Activated T-cell treated with anti-CD3 and anti-CD28 coated beads, Interleukin-2, amount 50 U/mL, for 72 hours (primary cell): ENCODE data around the gene HOXA13. TPM values are rescaled to one million over a fixed set of nuclear protein-coding genes. Genes with fewer than 3 reads are reported as not detected.

Experiments used
- ATAC-seq, 2 donors: fragments of 150-1000 bp; cut with Tn5 transposase; replicated peaks in 1 of 2; 2 replicates each; pipeline ENCODE4 v1.10.0; 2021; ENCODE audit warnings: moderate library complexity in 2 of 2, mild to moderate bottlenecking in 1 of 2
- DNase-seq, 2 donors: peaks; one replicate each; pipeline ENCODE4 v3.0.0; 2021 to 2022; ENCODE audit warnings: mixed read lengths in 1 of 2
- H3K27ac Mint-ChIP-seq: one replicate; pipeline ENCODE4 v1.8.0; 2022; ENCODE audit warnings: mild to moderate bottlenecking, moderate library complexity, mixed read lengths
- H3K27me3 Mint-ChIP-seq: one replicate; pipeline ENCODE4 v1.8.0; 2022; ENCODE audit warnings: low read depth, mixed read lengths
- H3K36me3 Mint-ChIP-seq, 2 donors: one replicate each; pipeline ENCODE4 v1.8.0; 2022; ENCODE audit warnings: mixed read lengths in 2 of 2, mild to moderate bottlenecking in 1 of 2; ENCODE audit not compliant: insufficient read depth in 2 of 2
- H3K4me1 Mint-ChIP-seq: one replicate; pipeline ENCODE4 v1.8.0; 2022; ENCODE audit warnings: low read depth, mixed read lengths
- H3K4me3 Mint-ChIP-seq, 2 donors: one replicate each; pipeline ENCODE4 v1.8.0; 2022; ENCODE audit warnings: mild to moderate bottlenecking in 2 of 2, mixed read lengths in 2 of 2, moderate library complexity in 2 of 2
- H3K9me3 Mint-ChIP-seq, 2 donors: one replicate each; pipeline ENCODE4 v1.8.0; 2022; ENCODE audit warnings: mixed read lengths in 2 of 2
- total RNA-seq, 2 donors: library from RNA; stranded (reverse); gene quantifications; one replicate each; pipeline ENCODE4 v1.2.3, GENCODE V29; 2022

The HOXA13 gene
- total RNA-seq, 2 donors from 2014 or later, result not detected

DNA sequence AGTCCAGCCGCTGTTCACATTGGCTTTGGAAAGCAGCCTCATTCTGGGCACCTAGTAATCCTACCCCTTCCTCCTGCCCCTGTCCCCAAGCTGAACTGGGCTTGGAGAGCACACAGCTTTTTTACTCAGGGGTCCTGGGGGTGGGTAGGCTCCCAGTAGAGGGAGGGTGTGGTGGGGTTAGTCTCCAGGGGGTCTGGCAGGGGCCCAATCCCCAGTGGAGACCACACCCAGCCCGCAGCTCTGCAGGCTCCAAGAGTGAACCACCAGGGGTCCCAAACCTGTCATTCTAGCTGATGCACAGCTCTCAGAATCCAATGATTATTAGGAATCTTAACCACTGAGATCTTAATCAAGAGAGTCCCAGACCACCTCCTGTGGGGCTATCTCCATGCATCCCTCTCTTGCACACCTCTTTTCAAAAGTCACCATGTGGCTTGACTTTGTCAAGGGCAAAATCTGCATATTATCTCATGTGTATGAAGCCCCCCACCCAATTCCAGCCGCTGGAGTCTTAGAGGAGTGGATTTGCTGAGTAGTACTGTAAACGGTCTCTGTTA, 17.5 kb downstream of the HOXA13 start:
- H3K36me3 Mint-ChIP-seq, result no peaks in the 10 kb centered on the region
- no peak overlapping the region for H3K4me3 Mint-ChIP-seq
- no peaks in the 10 kb centered on the region for H3K9me3 Mint-ChIP-seq
- peaks cover 31% of the 10 kb centered on the region for H3K4me1 Mint-ChIP-seq
- H3K27ac Mint-ChIP-seq, result no peak overlapping the region
- peaks cover 77% of the 10 kb centered on the region for H3K27me3 Mint-ChIP-seq
- ATAC-seq, result no peak
- DNase-seq, result no peak

DNA sequence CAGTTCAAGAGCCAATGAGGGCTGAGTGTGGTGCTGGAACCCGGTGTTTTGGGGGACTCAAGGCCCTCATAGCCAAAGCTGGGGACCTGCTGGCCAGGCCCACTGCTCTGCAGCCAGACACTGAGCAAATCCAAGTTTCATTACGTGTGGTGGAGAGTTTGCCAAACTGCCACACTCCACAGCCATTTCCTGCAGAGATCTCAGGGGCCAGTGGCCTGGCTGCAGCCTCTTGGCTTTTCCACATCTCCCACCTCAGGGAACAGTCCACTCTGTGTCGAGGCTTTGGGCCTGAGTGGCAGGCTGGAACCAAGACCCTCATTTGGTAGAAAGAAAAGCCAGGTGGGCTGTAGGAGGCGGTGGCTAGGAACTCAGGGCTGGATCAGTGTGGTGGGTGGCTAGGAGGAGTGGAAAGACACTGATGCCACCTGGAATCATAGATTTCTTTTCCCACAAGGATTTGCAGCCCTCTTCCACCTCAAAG, 18.1 kb downstream of the HOXA13 start:
- Mint-ChIP-seq H3K4me3 (no peak overlapping the region), H3K27ac (no peak overlapping the region), H3K4me1 (peaks cover 30% of the 10 kb centered on the region), H3K9me3 (no peaks in the 10 kb centered on the region), H3K27me3 (peaks cover 73% of the 10 kb centered on the region), H3K36me3 (no peaks in the 10 kb centered on the region)
- peak in 1 of 2 donors; percentile 0 for DNase-seq
- no peak for ATAC-seq

DNA sequence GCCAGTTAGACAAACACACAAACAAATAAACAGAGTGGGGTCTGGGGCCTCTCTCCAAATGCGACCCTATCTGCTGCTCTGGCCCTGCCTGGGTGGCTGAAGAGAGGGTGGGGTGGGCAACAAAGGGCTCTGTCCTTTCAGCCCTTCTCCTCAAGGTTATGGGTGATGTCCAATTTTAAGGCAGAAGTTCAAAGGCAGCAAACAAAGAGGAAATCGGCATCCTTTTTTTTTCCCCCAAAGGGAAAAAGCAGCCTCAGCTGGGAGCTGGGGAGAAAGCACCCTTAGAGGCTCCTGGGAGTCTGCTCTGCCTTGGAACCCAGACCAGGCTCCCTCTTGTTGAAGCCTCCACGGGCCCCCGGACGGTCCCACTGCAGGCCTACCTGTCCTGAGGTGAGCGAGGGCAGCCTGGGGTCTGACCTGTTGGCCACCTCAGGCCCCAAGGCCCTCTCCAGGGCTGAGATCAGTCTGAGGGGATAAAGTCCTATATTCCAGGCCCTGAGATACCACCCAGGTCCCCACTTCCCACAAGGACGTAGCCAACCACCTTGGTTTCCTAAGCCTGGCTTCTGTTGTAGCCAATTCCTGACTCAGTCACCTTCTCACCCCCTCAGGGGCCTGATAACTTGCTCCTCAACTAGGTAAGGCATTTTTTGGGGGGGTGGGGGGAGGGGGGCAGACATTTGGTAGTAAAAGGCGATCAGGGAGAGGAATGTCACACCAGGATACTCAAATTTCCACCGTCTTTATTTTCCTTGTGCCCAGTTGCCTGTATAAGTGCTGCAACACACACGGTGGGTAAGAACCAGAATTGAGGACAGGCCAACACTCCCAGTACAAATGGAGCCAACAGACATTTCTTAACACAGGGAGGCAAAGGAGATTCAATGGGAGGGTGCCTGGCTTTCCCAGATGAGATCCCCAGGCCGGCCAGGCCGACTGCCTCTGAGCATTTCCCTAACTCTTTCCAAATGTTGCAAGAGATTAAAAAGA, 19.2 kb downstream of the HOXA13 start:
- ATAC-seq (no peak), DNase-seq (no peak)
- Mint-ChIP-seq H3K27me3 (peaks cover 66% of the 10 kb centered on the region), H3K36me3 (no peaks in the 10 kb centered on the region), H3K9me3 (no peaks in the 10 kb centered on the region), H3K27ac (no peak overlapping the region), H3K4me3 (no peak overlapping the region), H3K4me1 (peaks cover 23% of the 10 kb centered on the region)

DNA sequence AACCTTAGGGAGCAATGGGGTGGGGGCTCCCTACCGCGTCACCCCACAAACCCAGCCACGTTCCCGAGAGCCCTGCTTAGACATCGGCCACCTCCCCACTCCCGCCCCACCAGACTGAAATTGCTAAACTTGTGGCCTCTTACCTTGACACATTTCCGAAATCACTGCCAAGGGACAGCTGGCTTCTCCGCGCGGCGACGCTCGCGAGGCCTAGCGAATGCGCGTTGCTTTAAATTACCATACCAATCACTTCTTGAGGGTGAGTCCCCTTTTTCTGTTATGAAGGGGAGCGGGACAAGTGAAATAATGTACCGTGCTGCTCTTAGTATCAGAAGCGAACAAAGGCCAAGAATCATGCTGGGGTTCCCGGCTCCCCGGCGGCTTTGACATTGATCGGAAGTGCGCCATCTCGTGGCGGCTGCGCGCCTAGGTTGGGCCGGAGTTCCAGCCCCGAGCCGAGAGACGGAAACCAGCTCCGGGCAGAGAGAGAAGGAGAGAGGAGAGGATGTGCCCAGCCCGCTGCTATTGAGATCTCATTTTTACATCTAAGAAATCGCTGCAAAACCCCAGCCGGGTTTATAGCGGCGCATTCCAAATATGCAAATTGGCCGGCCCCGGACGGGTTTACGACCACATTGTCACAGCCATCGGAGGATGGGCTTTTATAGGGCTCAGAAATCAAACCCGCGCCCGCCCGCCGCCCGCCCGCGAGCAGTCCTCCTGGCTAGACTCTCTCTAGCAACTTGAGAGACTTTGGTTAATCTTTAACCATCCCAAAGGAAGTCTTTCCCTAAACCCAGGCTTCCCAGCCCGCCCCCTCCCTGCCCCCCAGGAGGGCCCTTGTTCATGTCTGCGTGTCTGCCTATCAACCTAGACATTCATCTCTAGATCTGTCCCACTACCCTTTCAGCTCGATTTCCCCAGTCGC, 20.1 kb downstream of the HOXA13 start:
- ATAC-seq, result peak; percentile 73
- Mint-ChIP-seq H3K4me3 (peak overlapping the region; percentile 12 to 67), H3K4me1 (peaks cover 13% of the 10 kb centered on the region)

DNA sequence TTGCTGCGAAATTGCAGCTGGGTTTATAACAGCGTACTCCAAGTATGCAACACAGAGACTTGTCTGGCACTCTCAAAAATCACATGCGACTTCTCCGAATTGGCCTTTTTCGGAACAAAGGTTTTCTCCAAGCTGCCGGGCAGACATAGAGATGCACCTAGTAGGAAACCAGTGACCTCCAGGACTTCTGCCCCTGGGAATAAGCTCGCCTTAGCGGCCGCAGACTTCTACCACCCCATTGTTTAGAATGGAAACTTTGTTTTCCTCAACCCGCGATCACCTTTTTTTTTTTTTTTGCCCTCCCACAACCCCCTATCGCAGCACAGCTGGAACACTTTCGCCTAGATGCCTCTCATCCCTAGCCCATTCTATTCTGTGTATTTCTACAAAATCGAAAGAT, 20.9 kb downstream of the HOXA13 start:
- DNase-seq, result no peak
- Mint-ChIP-seq H3K36me3 (no peaks in the 10 kb centered on the region), H3K27ac (no peak overlapping the region), H3K27me3 (peaks cover 69% of the 10 kb centered on the region), H3K4me3 (no peak overlapping the region), H3K4me1 (peaks cover 11% of the 10 kb centered on the region), H3K9me3 (no peaks in the 10 kb centered on the region)
- ATAC-seq, result no peak

More for the DNA sequence above, 20.1 kb downstream of the HOXA13 start:
- Mint-ChIP-seq H3K9me3 (no peaks in the 10 kb centered on the region), H3K27ac (no peak overlapping the region), H3K36me3 (no peaks in the 10 kb centered on the region), H3K27me3 (peaks cover 65% of the 10 kb centered on the region)
- DNase-seq, result peak; percentile 73 to 80

DNA sequence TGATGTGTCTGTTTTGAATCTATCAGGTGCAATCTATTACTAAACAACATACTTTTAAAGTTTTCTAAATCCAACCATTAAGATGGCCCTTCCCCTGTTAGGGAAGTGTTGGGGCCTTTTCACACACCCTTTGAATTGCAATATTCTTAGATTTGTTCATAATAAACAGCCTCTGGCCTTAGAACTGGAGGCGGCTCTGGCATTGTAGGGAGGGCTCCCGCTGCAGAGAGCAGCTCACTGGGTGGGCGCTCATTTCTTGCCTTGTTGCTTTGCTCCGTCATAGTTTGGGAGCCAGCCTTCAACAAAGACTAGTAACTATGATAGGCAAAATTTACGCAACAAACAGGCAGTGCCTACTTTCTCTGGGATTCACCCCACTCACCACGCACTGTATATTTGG, 21.5 kb downstream of the HOXA13 start:
- DNase-seq (no peak), ATAC-seq (no peak)
- H3K36me3 Mint-ChIP-seq, result no peaks in the 10 kb centered on the region
- no peaks in the 10 kb centered on the region for H3K9me3 Mint-ChIP-seq
- H3K4me3 Mint-ChIP-seq, result no peak overlapping the region
- no peak overlapping the region for H3K27ac Mint-ChIP-seq
- H3K4me1 Mint-ChIP-seq, result peaks cover 6% of the 10 kb centered on the region
- peaks cover 69% of the 10 kb centered on the region for H3K27me3 Mint-ChIP-seq

DNA sequence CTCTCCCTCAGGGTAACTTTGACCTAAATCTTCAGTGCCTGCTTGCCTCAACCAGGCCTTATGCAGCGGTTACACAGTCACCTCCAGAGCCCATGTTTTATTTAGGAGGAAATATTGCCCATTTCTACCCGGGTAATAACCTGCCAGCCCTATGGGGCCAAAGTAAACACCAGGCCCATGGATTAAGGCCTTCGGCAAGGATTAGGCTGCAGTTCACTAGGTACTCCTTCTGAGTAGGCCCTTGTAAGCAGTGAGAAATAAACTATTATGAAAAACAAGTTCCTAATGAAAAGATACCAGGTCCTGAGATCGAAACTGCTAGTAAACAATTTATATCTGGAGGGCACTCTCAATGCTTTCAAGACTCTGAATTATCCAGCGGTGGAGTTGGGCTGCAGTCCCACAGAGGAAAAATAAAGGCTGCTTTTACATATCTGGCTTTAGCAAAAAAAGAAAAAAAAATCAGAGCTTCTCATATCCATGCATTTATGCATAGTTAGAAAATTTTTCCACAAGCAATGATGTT, 22.0 kb downstream of the HOXA13 start:
- peaks cover 66% of the 10 kb centered on the region for H3K27me3 Mint-ChIP-seq
- H3K27ac Mint-ChIP-seq, result no peak overlapping the region
- H3K4me1 Mint-ChIP-seq, result peaks cover 6% of the 10 kb centered on the region
- H3K36me3 Mint-ChIP-seq, result no peaks in the 10 kb centered on the region
- ATAC-seq, result no peak
- no peak overlapping the region for H3K4me3 Mint-ChIP-seq
- DNase-seq, result no peak
- no peaks in the 10 kb centered on the region for H3K9me3 Mint-ChIP-seq

DNA sequence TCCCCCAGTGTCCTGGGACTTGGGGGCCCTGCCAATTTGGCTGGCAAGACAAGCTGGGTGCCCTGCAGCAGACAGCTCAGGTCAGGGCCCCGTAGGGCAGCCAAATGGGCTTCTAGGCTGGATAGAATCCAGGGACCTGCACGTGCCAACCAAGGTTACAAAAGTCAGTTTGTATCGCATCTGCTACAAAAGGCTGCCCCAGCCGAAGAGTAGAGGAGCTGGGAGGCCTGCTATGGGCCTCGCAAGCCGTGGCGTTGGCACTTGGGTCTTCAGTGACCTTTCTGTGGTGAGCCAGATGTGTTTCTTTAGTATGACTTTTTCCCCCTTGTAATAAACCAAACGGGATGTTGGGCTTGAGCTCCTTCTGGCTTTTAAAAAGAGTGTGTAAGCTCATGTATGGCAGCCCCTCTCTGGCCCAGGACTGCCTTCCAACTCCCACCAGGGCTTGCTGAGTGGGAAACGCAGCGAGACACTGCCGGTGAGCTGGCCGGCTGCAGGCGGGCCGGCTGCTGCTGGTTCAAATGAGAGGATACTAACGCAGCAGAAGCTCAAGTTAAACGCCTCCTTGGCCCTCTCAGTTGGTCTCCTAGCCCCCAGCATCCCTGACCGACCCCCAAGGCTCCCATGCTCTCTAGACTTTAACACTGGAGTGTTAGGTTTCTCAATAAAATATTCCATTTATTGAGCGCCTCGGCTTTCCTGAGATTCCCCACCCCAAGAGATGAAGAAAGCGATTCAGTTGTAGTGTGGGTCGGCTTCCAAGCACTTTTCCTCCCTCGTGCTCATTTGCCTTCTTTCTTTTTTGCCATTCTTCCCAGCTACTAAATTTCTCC, 22.7 kb downstream of the HOXA13 start:
- no peak for DNase-seq

DNA sequence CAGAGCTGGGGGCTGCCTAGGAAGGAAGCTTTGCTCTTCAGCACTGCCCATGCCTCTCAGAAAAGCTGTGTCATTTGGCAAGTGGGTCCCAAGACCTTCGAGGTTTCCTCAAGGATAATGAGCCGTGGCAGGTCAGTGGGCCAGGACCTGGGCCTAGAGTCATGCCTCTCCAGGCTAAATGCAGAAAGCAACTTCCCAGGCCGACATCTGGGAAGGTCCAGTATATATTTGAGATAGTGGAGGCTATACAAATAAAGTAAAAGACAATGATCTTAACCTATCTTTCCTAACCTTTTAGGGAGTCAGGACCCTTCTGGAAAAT, 23.4 kb downstream of the HOXA13 start:
- no peaks in the 10 kb centered on the region for H3K9me3 Mint-ChIP-seq
- no peak overlapping the region for H3K27ac Mint-ChIP-seq
- no peak overlapping the region for H3K4me3 Mint-ChIP-seq
- DNase-seq (no peak), ATAC-seq (no peak)
- peaks cover 73% of the 10 kb centered on the region for H3K27me3 Mint-ChIP-seq
- H3K4me1 Mint-ChIP-seq, result peaks cover 17% of the 10 kb centered on the region
- H3K36me3 Mint-ChIP-seq, result peaks cover 0 to 2% of the 10 kb centered on the region in 2 donors

More for the DNA sequence above, 22.7 kb downstream of the HOXA13 start:
- Mint-ChIP-seq H3K36me3 (no peaks in the 10 kb centered on the region), H3K9me3 (no peaks in the 10 kb centered on the region), H3K27me3 (peaks cover 67% of the 10 kb centered on the region), H3K27ac (no peak overlapping the region), H3K4me3 (no peak overlapping the region), H3K4me1 (peaks cover 10% of the 10 kb centered on the region)
- no peak for ATAC-seq

DNA sequence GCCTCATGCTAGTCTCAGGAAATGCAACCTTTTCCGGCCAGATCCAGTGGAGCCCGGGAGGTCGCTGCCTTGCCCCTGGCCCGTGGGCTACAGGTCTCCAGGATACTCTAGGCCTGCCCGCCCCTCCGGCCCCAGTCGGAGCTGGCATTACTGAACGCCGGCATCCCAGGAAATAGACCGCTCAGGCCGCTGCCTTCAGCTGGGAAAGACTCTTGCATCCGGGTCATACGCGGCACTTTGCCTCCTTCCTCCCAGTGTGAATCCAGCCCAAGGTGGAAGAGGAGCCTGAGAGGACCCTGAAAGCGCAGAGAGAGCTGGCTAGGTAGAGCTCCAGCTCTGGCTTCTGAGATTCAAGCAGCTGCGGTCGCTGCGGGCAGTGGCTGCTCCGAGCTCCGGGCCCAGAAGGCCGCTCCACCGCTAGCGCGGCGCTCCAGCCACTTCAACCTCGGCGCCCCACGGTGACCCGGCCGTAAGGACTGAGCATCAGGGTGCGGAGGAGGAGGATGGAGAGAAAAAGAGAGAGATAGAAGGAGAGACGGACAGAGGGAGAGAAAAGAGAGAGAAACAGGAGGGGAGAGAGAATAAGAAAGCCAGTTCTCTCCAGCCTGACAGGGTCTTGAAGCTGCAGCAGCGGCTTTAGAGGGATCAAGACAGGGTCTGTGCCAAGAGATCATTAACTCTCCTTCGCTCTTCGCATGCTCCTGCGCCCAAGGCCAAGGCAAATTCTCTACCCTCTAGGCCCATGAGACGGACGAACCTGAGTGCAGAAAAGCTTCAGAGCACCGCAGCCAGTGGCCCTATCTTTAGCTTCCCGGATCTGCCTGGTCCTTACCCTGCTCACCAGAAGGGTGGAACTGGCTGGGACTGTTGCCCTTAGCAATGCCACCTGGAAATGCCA, 24.0 kb downstream of the HOXA13 start:
- Mint-ChIP-seq H3K36me3 (peaks cover 0 to 2% of the 10 kb centered on the region in 2 donors), H3K9me3 (no peaks in the 10 kb centered on the region), H3K27ac (no peak overlapping the region), H3K4me1 (peaks cover 23% of the 10 kb centered on the region), H3K27me3 (peaks cover 73% of the 10 kb centered on the region), H3K4me3 (no peak overlapping the region)
- DNase-seq (no peak), ATAC-seq (no peak)

DNA sequence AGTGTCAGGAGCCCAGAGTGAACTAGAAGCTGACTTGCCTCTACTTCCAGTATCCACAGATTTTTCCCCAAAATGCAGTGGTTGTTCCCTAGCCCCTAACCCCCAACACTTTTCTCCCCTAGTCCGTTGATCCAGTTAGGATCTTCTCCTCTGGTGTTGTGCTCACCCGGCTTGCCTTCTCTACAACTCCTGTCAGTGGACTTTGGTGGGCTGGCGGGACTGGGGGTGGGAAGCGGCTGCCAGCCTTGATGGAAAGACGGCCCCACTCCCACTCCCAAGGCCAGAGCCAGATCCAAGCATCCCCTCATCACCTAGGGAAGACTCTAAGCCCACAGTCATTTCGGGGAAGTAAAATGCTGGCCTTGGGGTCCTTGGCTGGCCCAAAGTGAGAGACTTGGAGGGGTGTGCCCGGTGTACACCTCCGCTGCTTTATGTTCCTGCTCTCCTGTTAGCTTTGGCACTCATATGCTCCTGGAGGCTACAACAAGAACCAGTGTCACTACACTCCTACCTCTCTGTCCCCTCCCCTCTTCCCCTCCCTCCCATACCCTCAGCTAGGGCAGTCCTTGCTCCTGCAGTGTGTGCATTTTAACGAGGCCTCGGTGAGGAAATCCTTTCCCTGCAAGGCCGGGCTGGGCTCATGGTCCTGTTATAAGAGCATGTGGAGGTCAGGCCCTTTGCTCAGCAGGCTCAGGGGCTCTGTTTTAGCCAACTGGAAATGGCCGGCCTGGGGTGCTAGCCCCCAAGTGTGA, 24.8 kb downstream of the HOXA13 start:
- H3K36me3 Mint-ChIP-seq, result peaks cover 0 to 2% of the 10 kb centered on the region in 2 donors
- peaks cover 75% of the 10 kb centered on the region for H3K27me3 Mint-ChIP-seq
- H3K4me1 Mint-ChIP-seq, result peaks cover 23% of the 10 kb centered on the region
- ATAC-seq (no peak), DNase-seq (no peak)
- H3K9me3 Mint-ChIP-seq, result no peaks in the 10 kb centered on the region
- no peak overlapping the region for H3K27ac Mint-ChIP-seq
- H3K4me3 Mint-ChIP-seq, result peak overlapping the region; percentile 3 to 45
